Calu3 (cell line): Measurements from ENCODE around the gene ABHD12. TPM values are rescaled to one million over a fixed set of nuclear protein-coding genes. Genes with fewer than 3 reads are reported as not detected.

Experiments used
- BruUV-seq: library from RNA; stranded (reverse); fragments of 400-500 nt; replicated peaks from 2 replicates; lab custom pipeline; 2021; lab: Mats Ljungman, UMichigan
- CTCF ChIA-PET: fragments of 300-600 bp; sonication (Branson Sonifier 250); formaldehyde crosslinking; loops from one replicate; lab custom pipeline; 2022; ENCODE audit warnings: antibody characterized with exemption; lab: Charles Lee
- DNase-seq: peaks from one replicate; pipeline ENCODE4 v3.0.0; 2022
- H3K27ac Mint-ChIP-seq: one replicate; pipeline ENCODE4 v1.8.0; 2022; ENCODE audit warnings: mixed read lengths; ENCODE audit not compliant: unreplicated experiment
- H3K27me3 Mint-ChIP-seq: one replicate; pipeline ENCODE4 v1.8.0; 2022; ENCODE audit warnings: mixed read lengths; ENCODE audit not compliant: unreplicated experiment
- H3K36me3 Mint-ChIP-seq: one replicate; pipeline ENCODE4 v1.8.0; 2022; ENCODE audit warnings: mild to moderate bottlenecking, moderate library complexity, mixed read lengths; ENCODE audit not compliant: insufficient read depth, unreplicated experiment
- H3K4me1 Mint-ChIP-seq: one replicate; pipeline ENCODE4 v1.8.0; 2022; ENCODE audit warnings: mild to moderate bottlenecking, low read depth, mixed read lengths; ENCODE audit not compliant: unreplicated experiment
- H3K4me3 Mint-ChIP-seq: one replicate; pipeline ENCODE4 v1.8.0; 2022; ENCODE audit warnings: mild to moderate bottlenecking, low read depth, moderate library complexity, mixed read lengths; ENCODE audit not compliant: unreplicated experiment
- H3K9me3 Mint-ChIP-seq: one replicate; pipeline ENCODE4 v1.8.0; 2022; ENCODE audit warnings: low read depth, mixed read lengths; ENCODE audit not compliant: unreplicated experiment
- intact Hi-C: fragments of 100-400 bp; cut with micrococcal nuclease; formaldehyde crosslinking; loops from one replicate; pipeline ENCODE4 v1.10.0; 2022; ENCODE audit not compliant: unreplicated experiment
- total RNA-seq: library from RNA; stranded (reverse); gene quantifications from 2 replicates; pipeline ENCODE4 v1.2.3, GENCODE V29; 2022
- TF ChIP-seq, protein P1 (sequence below): fragments of 200-600 bp; IDR thresholded peaks from one replicate; pipeline ENCODE4 v1.8.0; 2022; ENCODE audit warnings: antibody characterized with exemption; ENCODE audit not compliant: unreplicated experiment

Gene ABHD12
- total RNA-seq, 1 experiment from 2014 or later, result 21.3 TPM

DNA sequence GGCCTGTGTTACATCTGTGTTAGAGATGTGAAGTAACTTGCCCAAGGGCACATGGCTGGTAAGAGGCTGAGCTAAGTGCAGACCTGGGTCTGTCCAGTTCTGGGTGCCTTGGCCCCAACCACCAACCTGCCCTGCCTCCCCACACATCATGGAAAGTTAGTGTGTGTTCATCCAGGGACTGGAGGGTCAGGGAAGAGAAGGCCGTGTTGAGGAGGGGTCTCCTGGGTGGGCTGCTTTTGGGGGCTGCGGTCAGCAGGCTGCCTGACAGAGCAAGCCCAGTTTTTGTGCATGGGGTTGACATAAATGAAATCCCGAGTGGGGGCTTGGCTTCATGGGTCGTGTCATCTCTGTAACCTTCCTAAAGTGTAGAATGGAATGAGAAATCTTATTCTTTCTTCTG, 131.8 kb downstream of the ABHD12 start:
- Mint-ChIP-seq H3K27ac (peak overlapping the region; percentile 66), H3K27me3 (no peaks in the 10 kb centered on the region), H3K36me3 (peaks cover 75% of the 10 kb centered on the region), H3K4me1 (peaks cover 7% of the 10 kb centered on the region), H3K4me3 (no peak overlapping the region), H3K9me3 (peaks cover 3% of the 10 kb centered on the region)
- TF ChIP-seq, protein P1, sequence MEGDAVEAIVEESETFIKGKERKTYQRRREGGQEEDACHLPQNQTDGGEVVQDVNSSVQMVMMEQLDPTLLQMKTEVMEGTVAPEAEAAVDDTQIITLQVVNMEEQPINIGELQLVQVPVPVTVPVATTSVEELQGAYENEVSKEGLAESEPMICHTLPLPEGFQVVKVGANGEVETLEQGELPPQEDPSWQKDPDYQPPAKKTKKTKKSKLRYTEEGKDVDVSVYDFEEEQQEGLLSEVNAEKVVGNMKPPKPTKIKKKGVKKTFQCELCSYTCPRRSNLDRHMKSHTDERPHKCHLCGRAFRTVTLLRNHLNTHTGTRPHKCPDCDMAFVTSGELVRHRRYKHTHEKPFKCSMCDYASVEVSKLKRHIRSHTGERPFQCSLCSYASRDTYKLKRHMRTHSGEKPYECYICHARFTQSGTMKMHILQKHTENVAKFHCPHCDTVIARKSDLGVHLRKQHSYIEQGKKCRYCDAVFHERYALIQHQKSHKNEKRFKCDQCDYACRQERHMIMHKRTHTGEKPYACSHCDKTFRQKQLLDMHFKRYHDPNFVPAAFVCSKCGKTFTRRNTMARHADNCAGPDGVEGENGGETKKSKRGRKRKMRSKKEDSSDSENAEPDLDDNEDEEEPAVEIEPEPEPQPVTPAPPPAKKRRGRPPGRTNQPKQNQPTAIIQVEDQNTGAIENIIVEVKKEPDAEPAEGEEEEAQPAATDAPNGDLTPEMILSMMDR, result no peak
- DNase-seq, result no peak
- BruUV-seq, result no TSS peak
- CTCF ChIA-PET, result no interaction called here
- intact Hi-C loops, result no loop called here

DNA sequence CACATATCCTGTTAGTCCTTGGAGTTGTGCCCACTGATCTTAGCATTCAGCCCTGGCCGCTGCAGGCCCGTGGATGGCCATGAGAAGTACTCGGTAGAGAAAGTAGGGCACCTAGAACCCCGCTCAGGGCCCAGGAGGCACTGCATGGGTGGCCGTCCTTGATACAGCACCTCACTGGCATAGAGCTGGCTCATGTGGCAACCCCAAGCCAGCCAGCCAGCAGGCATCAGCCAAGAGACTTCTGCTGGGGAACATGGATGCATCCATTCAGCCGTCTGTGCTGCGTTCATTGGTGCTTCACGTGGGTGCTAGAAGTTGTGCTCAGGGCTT, 132.2 kb downstream of the ABHD12 start:
- DNase-seq, result no peak
- no TSS peak for BruUV-seq
- no peak overlapping the region for H3K4me3 Mint-ChIP-seq
- intact Hi-C loops, result no loop called here
- H3K36me3 Mint-ChIP-seq, result peaks cover 76% of the 10 kb centered on the region
- H3K27me3 Mint-ChIP-seq, result no peaks in the 10 kb centered on the region
- peaks cover 3% of the 10 kb centered on the region for H3K9me3 Mint-ChIP-seq
- TF ChIP-seq, protein P1, result no peak
- CTCF ChIA-PET, result no interaction called here
- peak overlapping the region; percentile 66 for H3K27ac Mint-ChIP-seq
- H3K4me1 Mint-ChIP-seq, result peaks cover 6% of the 10 kb centered on the region

DNA sequence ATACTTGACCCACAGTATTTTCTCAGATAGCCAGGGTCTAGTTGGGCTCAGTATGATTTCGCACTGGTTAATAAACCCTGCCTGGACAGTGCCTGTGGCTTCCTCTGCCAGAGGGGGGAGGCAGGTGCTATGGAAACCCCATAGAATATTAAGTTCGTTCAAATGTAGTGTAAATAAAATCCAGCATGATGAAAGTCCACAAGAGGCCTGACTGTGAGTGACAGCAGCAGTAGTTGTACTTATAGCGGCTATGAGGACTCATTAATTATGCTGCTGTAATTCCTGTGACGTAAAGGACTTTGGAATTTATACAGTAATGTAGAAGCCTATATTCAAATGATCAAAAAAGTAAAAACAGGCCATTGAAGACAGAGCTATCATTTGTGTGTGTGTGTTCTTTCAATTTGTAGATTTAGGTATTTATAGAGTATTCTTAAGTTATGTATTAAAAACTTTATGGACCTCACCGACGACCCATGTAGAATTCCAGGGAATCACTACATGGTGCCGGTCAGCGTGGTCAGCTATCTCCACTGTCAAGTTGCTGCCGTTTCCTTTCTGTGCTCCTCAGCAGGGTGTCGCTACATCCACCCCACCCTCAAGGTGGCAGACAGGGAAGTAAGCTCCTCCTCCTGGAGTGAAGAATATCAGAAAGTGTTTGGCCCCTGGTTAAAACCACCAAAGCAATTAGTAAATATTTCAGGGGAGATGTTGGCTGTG, 132.7 kb downstream of the ABHD12 start:
- TF ChIP-seq, protein P1, result no peak
- no peaks in the 10 kb centered on the region for H3K27me3 Mint-ChIP-seq
- DNase-seq, result no peak
- intact Hi-C loops, result no loop called here
- H3K27ac Mint-ChIP-seq, result no peak overlapping the region
- H3K36me3 Mint-ChIP-seq, result peaks cover 76% of the 10 kb centered on the region
- BruUV-seq, result no TSS peak
- H3K4me3 Mint-ChIP-seq, result no peak overlapping the region
- H3K4me1 Mint-ChIP-seq, result peaks cover under 1% of the 10 kb centered on the region
- CTCF ChIA-PET, result no interaction called here
- H3K9me3 Mint-ChIP-seq, result no peaks in the 10 kb centered on the region

DNA sequence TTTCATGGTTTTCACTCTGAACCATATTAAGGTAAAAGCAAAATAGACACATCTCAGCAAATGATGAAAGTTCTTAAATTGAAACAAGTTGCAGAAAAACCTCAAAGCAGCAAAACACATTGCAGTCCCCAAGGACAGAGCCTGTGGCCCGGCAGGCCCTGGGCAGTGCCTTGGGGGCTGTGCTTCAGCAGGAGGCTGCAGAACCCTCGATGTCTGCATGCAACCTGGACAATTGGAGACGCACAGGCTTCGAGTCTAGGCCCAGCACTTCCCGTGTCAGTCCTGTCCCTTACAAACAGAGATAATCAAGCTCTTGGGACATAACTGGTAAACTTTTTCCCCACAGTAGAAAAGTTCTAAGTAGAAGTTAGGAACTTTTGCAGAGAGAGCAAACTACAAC, 133.5 kb downstream of the ABHD12 start:
- H3K4me3 Mint-ChIP-seq, result peak overlapping the region; percentile 69
- no peak overlapping the region for H3K27ac Mint-ChIP-seq
- H3K27me3 Mint-ChIP-seq, result no peaks in the 10 kb centered on the region
- DNase-seq, result no peak
- TF ChIP-seq, protein P1, result no peak
- BruUV-seq, result no TSS peak
- CTCF ChIA-PET, result no interaction called here
- no peaks in the 10 kb centered on the region for H3K4me1 Mint-ChIP-seq
- peaks cover 82% of the 10 kb centered on the region for H3K36me3 Mint-ChIP-seq
- intact Hi-C loops, result no loop called here
- H3K9me3 Mint-ChIP-seq, result no peaks in the 10 kb centered on the region
